SK-N-MC (cell line): ENCODE measurements around the gene GDF11.

ENCODE experiments used
- DNase-seq: peaks from one replicate; pipeline ENCODE4 v3.0.0-alpha.2; 2011; ENCODE audit warnings: low read depth, low spot score
- H3K27ac ChIP-seq: fragments of 200-600 bp; sonication (generic); 2 replicates; pipeline ENCODE4 v1.5.1; 2016; ENCODE audit warnings: mixed run types
- H3K36me3 ChIP-seq: fragments of 200-600 bp; sonication (generic); 2 replicates; pipeline ENCODE4 v1.6.1; 2017; ENCODE audit warnings: antibody characterized with exemption, low read length, mixed read lengths; ENCODE audit not compliant: insufficient read depth
- H3K4me3 ChIP-seq: fragments of 200-600 bp; sonication (generic); 2 replicates; pipeline ENCODE4 v1.5.1; 2016
- H3K9ac ChIP-seq: fragments of 200-600 bp; sonication (generic); 2 replicates; pipeline ENCODE4 v1.8.0; 2017; ENCODE audit warnings: mixed run types, mixed read lengths; ENCODE audit not compliant: insufficient read length
- H3K9me3 ChIP-seq: fragments of 200-600 bp; sonication (generic); 2 replicates; pipeline ENCODE4 v1.6.1; 2017; ENCODE audit warnings: low read depth, mild to moderate bottlenecking, antibody characterized with exemption, low read length, moderate library complexity, mixed read lengths
- EZH2 ChIP-seq: fragments of 200-600 bp; sonication (generic); IDR thresholded peaks from one replicate; pipeline ENCODE4 v1.6.1; 2017; ENCODE audit warnings: antibody characterized with exemption
- FOXP2 ChIP-seq: optimal IDR thresholded peaks from 2 replicates; pipeline ENCODE3; 2011; ENCODE audit warnings: mild to moderate bottlenecking, moderate library complexity; ENCODE audit not compliant: insufficient read depth; ENCODE audit errors: extremely low read length, control extremely low read depth
- POLR2AphosphoS5 ChIP-seq: IDR thresholded peaks from 2 replicates; pipeline ENCODE4 v1.6.1; 2012; ENCODE audit warnings: mild to moderate bottlenecking, low read depth, low read length, borderline replicate concordance

Gene GDF11

DNA sequence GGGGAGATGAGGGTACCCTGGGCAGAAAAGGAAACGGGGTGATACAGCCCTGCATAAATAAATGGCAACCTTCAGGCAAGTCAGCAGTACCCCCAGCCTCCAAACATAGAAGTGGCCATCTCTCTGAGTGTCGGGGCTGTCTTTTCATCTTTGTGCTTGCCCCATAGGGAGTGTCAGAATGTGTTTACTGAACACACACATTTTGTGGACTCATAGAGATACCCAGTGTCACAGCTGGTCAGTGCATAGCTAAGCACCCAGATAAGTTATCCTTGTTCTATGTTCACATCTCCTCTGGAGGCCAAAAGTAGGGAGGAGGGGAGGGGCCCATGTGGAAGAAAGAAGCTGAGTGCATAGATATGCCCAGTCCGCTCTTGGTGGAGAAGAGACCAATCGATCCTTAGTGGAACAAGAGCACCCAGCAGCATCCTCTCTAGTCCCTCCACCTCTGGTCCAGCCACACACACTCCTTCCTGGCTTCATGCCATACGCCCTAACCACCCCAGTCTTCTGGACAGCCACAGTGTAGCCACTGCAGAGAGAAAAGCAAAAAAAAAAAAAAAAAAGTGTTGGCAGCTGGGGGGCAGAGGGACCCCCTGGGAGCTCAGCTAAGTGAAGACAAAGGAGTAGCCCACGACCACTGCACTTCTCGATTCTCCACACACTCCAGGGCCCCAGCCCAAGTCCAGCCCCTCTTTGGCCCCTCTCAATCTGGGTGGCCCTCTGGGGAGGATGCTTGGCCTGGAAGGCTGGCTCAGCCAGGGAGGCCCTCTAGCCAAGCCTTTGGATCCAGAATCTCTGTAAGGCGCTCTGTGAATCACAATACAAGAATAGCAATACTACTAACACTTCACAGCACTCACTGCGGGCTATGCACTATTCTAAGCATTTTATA lies 37.9 kb upstream of the GDF11 start:
- no peak for DNase-seq
- no peak overlapping the region for H3K9ac ChIP-seq
- no peaks in the 10 kb centered on the region for H3K9me3 ChIP-seq
- no peak overlapping the region for H3K27ac ChIP-seq
- H3K4me3 ChIP-seq = no peak overlapping the region
- no peaks in the 10 kb centered on the region for H3K36me3 ChIP-seq
- TF ChIP-seq POLR2AphosphoS5 (no peak), EZH2 (no peak), FOXP2 (no peak)

DNA sequence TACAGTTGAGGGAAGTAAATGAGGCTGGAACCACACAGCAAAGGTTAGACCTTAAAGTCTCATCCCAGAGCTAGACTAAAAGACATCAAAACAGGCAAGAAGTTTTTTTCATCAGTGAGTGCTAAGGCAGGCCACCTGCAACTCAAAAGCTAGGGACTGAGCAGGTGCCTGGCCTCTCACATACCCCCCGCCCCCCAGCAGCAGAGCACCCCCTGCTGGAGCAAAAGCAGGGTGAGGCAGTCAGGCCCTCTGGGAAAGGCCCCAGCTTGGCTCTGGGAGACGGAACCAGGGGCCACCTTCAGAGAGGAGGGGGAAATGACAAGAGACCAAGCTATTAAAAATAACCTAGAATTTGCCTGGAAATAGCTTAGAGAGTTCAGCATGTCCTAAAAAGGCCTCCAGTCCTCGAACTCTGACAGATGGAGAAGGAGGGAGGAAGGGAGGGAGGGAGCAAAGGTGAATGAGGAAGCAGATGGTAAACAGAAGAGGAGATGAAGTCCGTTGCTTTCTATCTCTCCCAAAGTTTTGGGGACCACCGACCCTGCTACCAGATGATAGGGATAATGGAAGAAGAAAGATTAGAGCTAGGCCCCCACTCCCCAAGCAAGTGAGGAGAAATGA lies 37.0 kb upstream of the GDF11 start:
- DNase-seq = no peak
- Histone ChIP-seq H3K9me3 (no peaks in the 10 kb centered on the region), H3K4me3 (no peak overlapping the region), H3K9ac (no peak overlapping the region), H3K36me3 (no peaks in the 10 kb centered on the region), H3K27ac (no peak overlapping the region)
- no peak for TF ChIP-seq EZH2
- no peak for TF ChIP-seq FOXP2
- TF ChIP-seq POLR2AphosphoS5 = no peak

- DNase-seq = no peak
- no peak overlapping the region for H3K27ac ChIP-seq
- H3K9ac ChIP-seq = no peak overlapping the region
- H3K9me3 ChIP-seq = no peaks in the 10 kb centered on the region
- TF ChIP-seq FOXP2 (no peak), EZH2 (no peak), POLR2AphosphoS5 (no peak)
- H3K36me3 ChIP-seq = no peaks in the 10 kb centered on the region
- H3K4me3 ChIP-seq = peak overlapping the region; percentile 81
Measured at GRCh38 chr12:55706568-55707218, 36.2 kb upstream of the GDF11 start.

GRCh38 chr12:55707219-55707671 lies 35.7 kb upstream of the GDF11 start:
- H3K4me3 ChIP-seq = peak overlapping the region; percentile 81
- no peaks in the 10 kb centered on the region for H3K36me3 ChIP-seq
- H3K27ac ChIP-seq = no peak overlapping the region
- no peak for TF ChIP-seq EZH2
- H3K9ac ChIP-seq = peak overlapping the region; percentile 26
- DNase-seq = no peak
- no peaks in the 10 kb centered on the region for H3K9me3 ChIP-seq

DNA sequence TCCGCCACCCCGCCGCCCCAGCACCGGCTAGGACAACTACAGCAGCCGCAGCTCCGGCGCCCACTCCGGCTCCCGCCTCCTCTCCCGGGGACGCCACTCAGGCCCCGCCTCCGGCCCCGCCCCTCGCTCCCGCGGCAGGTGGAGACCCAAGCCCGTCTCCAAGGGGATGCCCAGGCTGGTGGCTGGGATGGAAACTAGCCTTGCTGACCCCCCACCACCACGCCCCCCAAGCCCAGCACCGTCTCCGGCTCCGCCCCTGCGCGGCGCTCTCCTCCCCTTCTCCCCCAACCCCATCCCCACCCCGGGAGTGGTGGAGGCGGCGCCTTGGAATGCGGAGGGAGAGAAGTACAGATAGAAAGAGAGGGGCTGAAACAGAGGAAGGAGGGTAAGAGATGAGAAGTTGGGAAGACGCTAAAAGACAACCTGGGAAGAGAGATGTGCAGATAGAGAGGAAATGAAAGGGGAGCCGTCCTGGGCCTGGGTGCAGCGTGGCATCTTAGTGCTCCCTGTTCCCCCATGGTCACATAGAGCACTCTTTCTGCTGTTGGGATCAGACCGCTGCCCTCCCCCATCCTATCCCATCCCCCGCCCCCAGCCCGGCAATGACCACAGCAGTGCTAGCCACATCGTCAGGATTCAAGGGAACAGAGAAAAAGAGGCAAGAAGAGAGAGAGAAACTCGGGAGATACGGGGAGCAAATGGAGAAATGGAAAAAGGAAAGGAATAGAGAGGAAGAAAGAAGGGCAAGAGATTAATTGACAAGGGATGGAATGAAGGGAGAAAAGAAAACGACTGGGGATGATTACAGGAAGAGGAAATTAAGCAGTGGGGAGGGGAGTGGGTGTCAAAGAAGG lies 34.9 kb upstream of the GDF11 start, which contains the start of gene ITGA7:
TSS of gene ITGA7 (minus strand) at position 64 of the 854 bp plus-strand sequence. CDS start 222 bp downstream, outside the sequence.
- TF ChIP-seq EZH2 = no peak
- no peak for TF ChIP-seq POLR2AphosphoS5
- TF ChIP-seq FOXP2 = no peak
- no peaks in the 10 kb centered on the region for H3K9me3 ChIP-seq
- H3K36me3 ChIP-seq = no peaks in the 10 kb centered on the region
- H3K27ac ChIP-seq = no peak within 1 kb of the TSS
- H3K9ac ChIP-seq = peak within 1 kb of the TSS; percentile 26
- H3K4me3 ChIP-seq = peak within 1 kb of the TSS; percentile 81
- no peak for DNase-seq

DNA sequence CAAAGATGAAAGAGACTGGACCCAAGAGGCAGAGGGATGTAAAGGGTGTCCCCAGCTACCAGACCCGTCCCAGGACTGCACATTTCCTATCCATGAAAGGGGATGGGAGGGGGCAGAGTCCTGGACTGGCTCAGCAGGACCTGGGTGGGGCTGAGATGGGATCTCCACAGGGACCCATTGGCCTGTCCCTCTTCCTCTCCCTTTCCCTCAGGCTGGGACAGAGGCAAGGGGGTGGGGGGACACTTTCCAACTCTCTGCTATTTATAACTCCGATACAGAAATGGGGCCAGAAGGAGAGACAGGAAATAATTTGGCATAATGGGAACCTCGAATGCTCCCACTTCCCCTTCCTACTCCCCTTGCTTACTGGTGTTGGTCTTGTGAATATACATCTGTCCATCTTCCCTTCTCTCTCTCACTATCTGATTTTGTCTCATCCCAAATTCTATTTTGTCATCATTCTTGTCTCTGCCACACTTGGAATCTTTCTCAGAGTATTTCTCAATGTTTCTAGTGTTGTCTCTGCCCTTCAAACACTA lies 34.2 kb upstream of the GDF11 start:
- Histone ChIP-seq H3K4me3 (no peak overlapping the region), H3K9ac (no peak overlapping the region), H3K36me3 (no peaks in the 10 kb centered on the region), H3K9me3 (no peaks in the 10 kb centered on the region), H3K27ac (no peak overlapping the region)
- TF ChIP-seq EZH2 (no peak), POLR2AphosphoS5 (no peak), FOXP2 (no peak)
- DNase-seq = no peak

DNA sequence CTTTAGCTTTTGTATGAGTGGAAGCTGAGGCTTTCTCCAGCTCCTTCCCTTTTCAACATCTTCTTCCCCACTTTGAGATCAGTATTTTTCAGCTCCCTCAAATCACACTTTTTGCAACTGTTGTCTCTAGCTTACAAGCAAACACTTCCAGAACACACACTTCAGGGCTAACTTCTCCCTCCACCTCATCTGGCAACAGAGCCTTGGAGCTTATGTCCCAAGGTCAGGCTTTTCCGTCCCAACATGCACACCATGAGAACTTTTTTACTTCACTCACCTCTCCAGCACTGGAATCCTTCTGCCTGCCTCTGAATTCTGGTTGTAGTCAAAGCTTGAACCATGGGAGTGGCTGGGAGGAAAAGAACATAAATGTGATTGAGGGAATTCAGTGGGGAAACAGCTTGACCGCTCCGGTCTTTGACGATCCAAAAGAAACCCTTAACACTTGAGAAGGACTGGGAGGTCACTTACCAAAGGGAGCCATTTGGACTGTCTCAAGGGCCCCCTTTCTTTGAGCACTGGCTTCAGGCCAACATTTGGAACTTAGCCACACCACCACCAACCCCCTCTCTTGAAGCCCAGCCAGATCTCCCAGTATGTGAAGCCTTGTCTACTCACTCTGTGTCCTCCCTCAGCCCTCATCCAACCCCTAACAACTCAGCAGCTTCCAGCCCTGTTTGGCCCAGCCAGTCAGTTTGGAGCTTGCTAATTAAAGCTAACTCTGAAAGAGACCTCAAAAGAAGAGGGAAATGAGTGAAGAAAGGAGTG lies 31.0 kb upstream of the GDF11 start:
- TF ChIP-seq EZH2 (no peak), POLR2AphosphoS5 (no peak), FOXP2 (no peak)
- Histone ChIP-seq H3K9ac (no peak overlapping the region), H3K9me3 (no peaks in the 10 kb centered on the region), H3K27ac (no peak overlapping the region), H3K4me3 (no peak overlapping the region), H3K36me3 (no peaks in the 10 kb centered on the region)
- DNase-seq = no peak
